ENCODE results near the gene NPAS2. TPM values are rescaled to one million over a fixed set of nuclear protein-coding genes. Genes with fewer than 3 reads are reported as not detected.

The NPAS2 gene
- total RNA-seq, 1 donor: under 0.01 TPM

- no peak for DNase-seq (ENCODE audit: low read depth in 2 of 3, low spot score in 2 of 3)
Observed at GRCh38 chr2:100820523-100821254, 750 bp downstream of the NPAS2 start.

- peak in 1 of 3 donors; percentile 3 for DNase-seq (ENCODE audit: low read depth in 2 of 3, low spot score in 2 of 3)
Observed at GRCh38 chr2:100821255-100821910, 1.4 kb downstream of the NPAS2 start.

- no peak for DNase-seq (ENCODE audit: low read depth in 2 of 3, low spot score in 2 of 3)
Observed at GRCh38 chr2:100821911-100822265, 1.9 kb downstream of the NPAS2 start.

GRCh38 chr2:100822587-100823248 lies 2.8 kb downstream of the NPAS2 start:
- DNase-seq (ENCODE audit: low read depth in 2 of 3, low spot score in 2 of 3): no peak

- no peak for DNase-seq (ENCODE audit: low read depth in 2 of 3, low spot score in 2 of 3)
Observed at GRCh38 chr2:100823665-100824438, 3.9 kb downstream of the NPAS2 start.

- no peak for DNase-seq (ENCODE audit: low read depth in 2 of 3, low spot score in 2 of 3)
Observed at GRCh38 chr2:100824842-100825241, 4.9 kb downstream of the NPAS2 start.

GRCh38 chr2:100826494-100826893 lies 6.6 kb downstream of the NPAS2 start:
- DNase-seq (ENCODE audit: low read depth in 2 of 3, low spot score in 2 of 3): no peak

- no peak for DNase-seq (ENCODE audit: low read depth in 2 of 3, low spot score in 2 of 3)
Observed at GRCh38 chr2:100831158-100831750, 11.3 kb downstream of the NPAS2 start.

- no peak for DNase-seq (ENCODE audit: low read depth in 2 of 3, low spot score in 2 of 3)
Observed at GRCh38 chr2:100831831-100832230, 11.9 kb downstream of the NPAS2 start.

- DNase-seq (ENCODE audit: low read depth in 2 of 3, low spot score in 2 of 3): no peak
Observed at GRCh38 chr2:100832885-100833284, 12.9 kb downstream of the NPAS2 start.

- DNase-seq (ENCODE audit: low read depth in 2 of 3, low spot score in 2 of 3): no peak
Observed at GRCh38 chr2:100833331-100833730, 13.4 kb downstream of the NPAS2 start.

- no peak for DNase-seq (ENCODE audit: low read depth in 2 of 3, low spot score in 2 of 3)
Observed at GRCh38 chr2:100834221-100834620, 14.3 kb downstream of the NPAS2 start.

- DNase-seq (ENCODE audit: low read depth in 2 of 3, low spot score in 2 of 3): no peak
Observed at GRCh38 chr2:100835006-100835659, 15.2 kb downstream of the NPAS2 start.

GRCh38 chr2:100840519-100840918 lies 20.6 kb downstream of the NPAS2 start:
- DNase-seq (ENCODE audit: low read depth in 2 of 3, low spot score in 2 of 3): no peak

- DNase-seq (ENCODE audit: low read depth in 2 of 3, low spot score in 2 of 3): no peak
Observed at GRCh38 chr2:100842241-100842922, 22.4 kb downstream of the NPAS2 start.

- DNase-seq (ENCODE audit: low read depth in 2 of 3, low spot score in 2 of 3): no peak
Observed at GRCh38 chr2:100844514-100844913, 24.6 kb downstream of the NPAS2 start.

GRCh38 chr2:100845141-100845991 lies 25.4 kb downstream of the NPAS2 start:
- no peak for DNase-seq (ENCODE audit: low read depth in 2 of 3, low spot score in 2 of 3)

- DNase-seq (ENCODE audit: low read depth in 2 of 3, low spot score in 2 of 3): no peak
Observed at GRCh38 chr2:100846716-100847115, 26.8 kb downstream of the NPAS2 start.

- no peak for DNase-seq (ENCODE audit: low read depth in 2 of 3, low spot score in 2 of 3)
Observed at GRCh38 chr2:100852447-100852846, 32.5 kb downstream of the NPAS2 start.
